ENCODE data around the gene GPBP1. TPM values are rescaled to one million over a fixed set of nuclear protein-coding genes. Genes with fewer than 3 reads are reported as not detected.

The GPBP1 gene
- total and polyA plus RNA-seq, 4 donors, result 42.6 to 159 (median 49.4) TPM

DNA sequence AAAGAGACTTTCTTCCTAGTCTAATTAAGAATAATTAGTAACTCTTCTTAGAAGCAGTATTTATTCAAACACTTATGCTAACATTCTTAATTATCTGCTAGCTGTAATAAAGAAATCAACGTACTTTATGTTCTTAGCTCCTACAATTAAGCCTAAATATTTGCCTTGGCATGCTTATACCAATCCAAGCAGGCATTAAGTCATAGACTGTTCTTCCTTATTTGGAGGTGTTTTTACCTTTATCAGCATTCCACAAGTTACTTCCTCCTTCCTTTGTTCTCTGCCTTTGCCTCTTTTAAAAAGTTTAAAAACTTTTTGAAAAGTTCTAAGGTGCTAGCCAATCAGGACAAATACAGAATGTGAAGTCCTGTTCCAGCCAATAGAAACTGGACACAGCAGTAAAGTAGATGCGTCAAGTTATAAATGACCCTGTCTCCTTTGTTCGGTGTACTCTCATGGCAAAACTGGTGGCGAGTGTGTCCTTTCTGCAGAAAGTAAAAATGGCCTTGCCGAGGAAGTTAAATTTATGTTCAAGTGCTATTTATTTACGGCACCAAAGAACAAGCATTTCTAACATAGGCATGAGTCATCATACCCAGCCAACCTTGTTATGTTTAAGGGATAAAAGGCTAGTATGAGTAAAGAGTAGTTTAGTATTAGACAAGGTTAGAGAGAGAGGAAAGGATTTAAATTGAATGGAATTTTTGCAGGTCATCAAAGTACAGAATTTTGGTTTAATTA is 58.6 kb downstream of the GPBP1 start:
- WGBS, 2 donors, result 89 to 95% methylated on average over 6 of the region's 6 CpGs
- Histone ChIP-seq H3K9ac (ENCODE audit: insufficient read depth in 1 of 2, low read length in 2 of 2) (no peak overlapping the region), H3K4me1 (ENCODE audit: control insufficient read depth in 5 of 5, insufficient read depth in 5 of 5, low read length in 5 of 5) (peaks cover 0 to 15% (median 0%) of the 10 kb centered on the region in 5 donors), H3K9me3 (ENCODE audit: control insufficient read depth in 4 of 4, insufficient read depth in 3 of 4, low read length in 3 of 4) (no peaks in the 10 kb centered on the region), H3K27me3 (ENCODE audit: control insufficient read depth in 3 of 3, insufficient read depth in 3 of 3, low read length in 2 of 3) (no peaks in the 10 kb centered on the region), H3K27ac (ENCODE audit: low read depth in 1 of 2, low read length in 1 of 2) (no peak overlapping the region), H3K4me3 (no peak overlapping the region), H3K36me3 (ENCODE audit: control insufficient read depth in 4 of 4, insufficient read depth in 4 of 4, low read length in 4 of 4) (peaks cover 5 to 33% (median 14%) of the 10 kb centered on the region in 4 donors)
- DNase-seq (no peak), ATAC-seq (ENCODE audit: insufficient read depth, low FRiP score) (no peak)
- TF ChIP-seq, protein P1, sequence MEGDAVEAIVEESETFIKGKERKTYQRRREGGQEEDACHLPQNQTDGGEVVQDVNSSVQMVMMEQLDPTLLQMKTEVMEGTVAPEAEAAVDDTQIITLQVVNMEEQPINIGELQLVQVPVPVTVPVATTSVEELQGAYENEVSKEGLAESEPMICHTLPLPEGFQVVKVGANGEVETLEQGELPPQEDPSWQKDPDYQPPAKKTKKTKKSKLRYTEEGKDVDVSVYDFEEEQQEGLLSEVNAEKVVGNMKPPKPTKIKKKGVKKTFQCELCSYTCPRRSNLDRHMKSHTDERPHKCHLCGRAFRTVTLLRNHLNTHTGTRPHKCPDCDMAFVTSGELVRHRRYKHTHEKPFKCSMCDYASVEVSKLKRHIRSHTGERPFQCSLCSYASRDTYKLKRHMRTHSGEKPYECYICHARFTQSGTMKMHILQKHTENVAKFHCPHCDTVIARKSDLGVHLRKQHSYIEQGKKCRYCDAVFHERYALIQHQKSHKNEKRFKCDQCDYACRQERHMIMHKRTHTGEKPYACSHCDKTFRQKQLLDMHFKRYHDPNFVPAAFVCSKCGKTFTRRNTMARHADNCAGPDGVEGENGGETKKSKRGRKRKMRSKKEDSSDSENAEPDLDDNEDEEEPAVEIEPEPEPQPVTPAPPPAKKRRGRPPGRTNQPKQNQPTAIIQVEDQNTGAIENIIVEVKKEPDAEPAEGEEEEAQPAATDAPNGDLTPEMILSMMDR (IDR thresholded peaks at IDR 0.05; ENCODE audit: control extremely low read depth, extremely low read depth), result no peak

DNA sequence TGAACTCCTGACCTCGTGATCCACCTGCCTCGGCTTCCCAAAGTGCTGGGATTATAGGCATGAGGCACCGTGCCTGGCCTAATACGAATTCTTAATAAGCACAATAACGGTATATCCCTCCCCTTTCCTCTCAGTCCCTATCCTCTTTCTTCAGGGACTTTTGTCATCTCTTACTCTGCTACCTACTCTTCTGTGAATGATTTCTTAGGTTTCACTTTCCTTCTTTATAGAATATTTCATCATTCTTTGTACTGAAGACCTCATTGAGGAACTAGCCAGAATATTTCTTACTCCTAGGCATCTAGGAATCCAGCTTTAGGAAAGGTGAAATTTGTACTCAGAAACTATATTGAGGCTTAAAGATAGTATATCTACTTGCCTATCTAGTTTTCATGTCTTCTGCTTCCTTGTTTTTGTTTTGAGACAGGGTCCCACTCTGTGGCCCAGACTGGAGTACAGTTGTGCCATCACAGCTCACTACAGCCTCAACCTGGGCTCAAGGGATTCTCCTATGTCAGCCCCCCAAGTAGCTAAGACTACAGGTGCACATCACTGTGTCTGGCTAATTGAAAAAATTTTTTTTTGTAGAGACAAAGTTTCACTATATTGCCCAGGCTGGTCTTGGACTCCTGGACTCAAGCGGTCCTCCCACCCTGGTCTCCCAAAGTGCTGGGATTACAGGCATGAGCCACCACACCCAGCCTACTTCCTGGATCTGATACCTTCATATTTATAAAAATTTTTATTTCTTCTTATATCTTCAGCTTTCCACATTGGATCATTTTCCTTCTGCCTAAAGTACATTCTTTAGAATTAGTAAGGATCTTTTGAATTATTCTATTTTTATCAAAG is 69.7 kb downstream of the GPBP1 start:
- H3K27me3 ChIP-seq (ENCODE audit: control insufficient read depth in 3 of 3, insufficient read depth in 3 of 3, low read length in 2 of 3), result no peaks in the 10 kb centered on the region
- no peak overlapping the region for H3K4me3 ChIP-seq
- no peaks in the 10 kb centered on the region for H3K9me3 ChIP-seq (ENCODE audit: control insufficient read depth in 4 of 4, insufficient read depth in 3 of 4, low read length in 3 of 4)
- 89 to 92% methylated on average over 6 of the region's 6 CpGs for WGBS, 2 donors
- DNase-seq (no peak), ATAC-seq (ENCODE audit: insufficient read depth, low FRiP score) (no peak)
- TF ChIP-seq, protein P1 (IDR thresholded peaks at IDR 0.05; ENCODE audit: control extremely low read depth, extremely low read depth), result no peak
- H3K27ac ChIP-seq (ENCODE audit: low read depth in 1 of 2, low read length in 1 of 2), result no peak overlapping the region
- peaks cover 0 to 1% (median 0%) of the 10 kb centered on the region in 5 donors for H3K4me1 ChIP-seq (ENCODE audit: control insufficient read depth in 5 of 5, insufficient read depth in 5 of 5, low read length in 5 of 5)
- peaks cover 5 to 11% (median 8%) of the 10 kb centered on the region in 4 donors for H3K36me3 ChIP-seq (ENCODE audit: control insufficient read depth in 4 of 4, insufficient read depth in 4 of 4, low read length in 4 of 4)
- no peak overlapping the region for H3K9ac ChIP-seq (ENCODE audit: insufficient read depth in 1 of 2, low read length in 2 of 2)

DNA sequence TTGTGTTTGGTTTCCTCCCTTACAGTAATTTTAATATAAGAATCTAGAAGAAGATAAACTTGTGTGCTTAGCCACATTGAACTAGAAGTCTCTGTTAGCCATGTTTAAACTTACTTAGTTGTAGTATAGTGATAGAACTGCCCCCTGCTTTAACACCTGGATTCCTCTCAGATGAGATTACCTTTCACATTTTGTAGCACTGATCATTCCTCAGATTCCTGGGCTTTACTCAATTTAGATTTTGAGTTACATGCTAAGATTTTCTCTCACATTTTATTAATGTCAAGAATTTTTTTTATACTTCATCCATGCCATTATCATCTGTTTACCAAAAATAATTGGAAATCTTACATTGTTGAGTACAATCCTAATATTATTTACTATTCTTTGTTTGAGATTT is 70.5 kb downstream of the GPBP1 start:
- Histone ChIP-seq H3K27me3 (ENCODE audit: control insufficient read depth in 3 of 3, insufficient read depth in 3 of 3, low read length in 2 of 3) (no peaks in the 10 kb centered on the region), H3K4me3 (no peak overlapping the region), H3K36me3 (ENCODE audit: control insufficient read depth in 4 of 4, insufficient read depth in 4 of 4, low read length in 4 of 4) (peaks cover 8 to 12% (median 9%) of the 10 kb centered on the region in 4 donors), H3K27ac (ENCODE audit: low read depth in 1 of 2, low read length in 1 of 2) (no peak overlapping the region), H3K4me1 (ENCODE audit: control insufficient read depth in 5 of 5, insufficient read depth in 5 of 5, low read length in 5 of 5) (peaks cover 0 to 1% (median 0%) of the 10 kb centered on the region in 5 donors), H3K9me3 (ENCODE audit: control insufficient read depth in 4 of 4, insufficient read depth in 3 of 4, low read length in 3 of 4) (no peaks in the 10 kb centered on the region), H3K9ac (ENCODE audit: insufficient read depth in 1 of 2, low read length in 2 of 2) (no peak overlapping the region)
- DNase-seq (no peak), ATAC-seq (ENCODE audit: insufficient read depth, low FRiP score) (no peak)
- TF ChIP-seq, protein P1 (IDR thresholded peaks at IDR 0.05; ENCODE audit: control extremely low read depth, extremely low read depth), result no peak
